ENCODE measurements around the gene CD101.

GRCh38 chr1:117011334-117011733 lies 9.8 kb downstream of the CD101 start:
- TF ChIP-seq RAD21 (IDR thresholded peaks at IDR 0.05 in 1 of 2, conservative IDR thresholded peaks at IDR 0.05 in 1 of 2; ENCODE audit: low read depth in 2 of 2, low read length in 2 of 2), result no peak; a peak in 1 of 4 replicates
- TF ChIP-seq CTCF (IDR thresholded peaks at IDR 0.05; ENCODE audit: control extremely low read depth in 1 of 3, insufficient read depth in 1 of 3, low read depth in 1 of 3, low read length in 3 of 3), result no peak
- TF ChIP-seq USF2 (IDR thresholded peaks at IDR 0.05; ENCODE audit: low read length), result no peak
- TF ChIP-seq CHD1 (IDR thresholded peaks at IDR 0.05; ENCODE audit: low read depth, low read length), result no peak
- no peak for TF ChIP-seq CEBPB (IDR thresholded peaks at IDR 0.05; ENCODE audit: low read depth, low read length)
- no peak for TF ChIP-seq HDAC2 (IDR thresholded peaks at IDR 0.05; ENCODE audit: borderline replicate concordance in 1 of 2, low read depth in 2 of 2, low read length in 2 of 2)
- TF ChIP-seq SUZ12 (IDR thresholded peaks at IDR 0.05; ENCODE audit: low read length), result no peak
- TF ChIP-seq POLR2AphosphoS5 (IDR thresholded peaks at IDR 0.05; ENCODE audit: low read depth, low read length), result no peak
- TF ChIP-seq EP300 (IDR thresholded peaks at IDR 0.05; ENCODE audit: borderline replicate concordance in 1 of 2, low read depth in 2 of 2, low read length in 2 of 2), result no peak
- TF ChIP-seq EZH2 (IDR thresholded peaks at IDR 0.05; ENCODE audit: low read depth, low read length, severe bottlenecking), result no peak
- TF ChIP-seq POLR2A (IDR thresholded peaks at IDR 0.05; ENCODE audit: control extremely low read depth in 1 of 2, low read depth in 2 of 2, low read length in 2 of 2), result no peak
- no peak for TF ChIP-seq KDM4A (IDR thresholded peaks at IDR 0.05; ENCODE audit: low read depth, low read length, severe bottlenecking)
- TF ChIP-seq JUND (IDR thresholded peaks at IDR 0.05; ENCODE audit: low read length), result no peak
- TF ChIP-seq SP2 (IDR thresholded peaks at IDR 0.05; ENCODE audit: low read length), result no peak
